ENCODE data around the gene SLC2A5.

- TF ChIP-seq YY1 (IDR thresholded peaks at IDR 0.05; ENCODE audit: insufficient read depth, insufficient read length) (no peak), ZNF274 (IDR thresholded peaks at IDR 0.05; ENCODE audit: low read depth, low read length) (no peak)
Measured at GRCh38 chr1:9052272-9053049, 17.0 kb downstream of the SLC2A5 start.
